Stimulated activated CD4-positive, alpha-beta T cell treated with anti-CD3 and anti-CD28 coated beads, Interleukin-15, amount 100 ng/mL, for 1 hour (primary cell): ENCODE data around the gene TRIP13.
A peak's percentile ranks its signal among the peaks of the same experiment; 100 is the strongest.
"Not testable (repeated sequence)": the region's sequence is repeated elsewhere in the genome, so short reads cannot be mapped to it uniquely, and the experiment has no call there.

Experiments used
- DNase-seq, 2 donors: peaks; one replicate each; pipeline ENCODE4 v3.0.0-alpha.2; 2020; ENCODE audit warnings: low read depth in 1 of 2, low spot score in 1 of 2

The TRIP13 gene

DNA sequence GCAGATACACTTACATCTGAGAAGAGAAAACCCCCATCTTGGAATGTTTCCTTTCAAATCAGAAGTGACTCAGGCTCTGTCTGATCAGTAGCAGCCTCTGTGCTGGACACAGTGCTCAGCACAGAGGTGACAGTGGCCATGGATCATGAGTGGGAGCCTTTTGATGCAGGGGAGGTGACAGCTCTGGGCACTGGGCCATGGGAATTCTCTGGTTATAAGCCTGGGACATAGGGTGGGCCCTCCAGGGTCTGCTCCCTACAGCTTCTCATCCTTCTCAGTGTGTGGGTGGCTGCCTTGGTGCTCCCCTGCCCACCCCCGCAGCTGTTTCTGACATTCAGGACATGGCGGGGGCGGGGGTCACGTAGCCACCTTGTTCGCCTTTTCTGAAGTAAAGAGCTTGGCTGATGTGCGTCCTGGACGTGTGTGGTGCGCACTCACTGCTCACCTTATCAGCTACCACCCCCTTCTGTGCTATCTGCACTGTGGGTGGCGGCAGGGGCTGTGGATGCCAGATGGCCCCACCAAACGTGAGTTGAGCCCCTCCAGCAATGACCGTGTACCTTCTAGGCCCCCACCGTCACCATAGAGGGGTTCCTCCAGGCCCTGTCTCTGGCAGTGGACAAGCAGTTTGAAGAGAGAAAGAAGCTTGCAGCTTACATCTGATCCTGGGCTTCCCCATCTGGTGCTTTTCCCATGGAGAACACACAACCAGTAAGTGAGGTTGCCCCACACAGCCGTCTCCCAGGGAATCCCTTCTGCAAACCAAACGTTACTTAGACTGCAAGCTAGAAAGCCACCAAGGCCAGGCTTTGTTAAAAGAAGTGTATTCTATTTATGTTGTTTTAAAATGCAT lies 24.0 kb downstream of the TRIP13 start:
- no peak for DNase-seq

GRCh38 chr5:918717-919116 lies 26.0 kb downstream of the TRIP13 start:
- not testable (repeated sequence) for DNase-seq

DNA sequence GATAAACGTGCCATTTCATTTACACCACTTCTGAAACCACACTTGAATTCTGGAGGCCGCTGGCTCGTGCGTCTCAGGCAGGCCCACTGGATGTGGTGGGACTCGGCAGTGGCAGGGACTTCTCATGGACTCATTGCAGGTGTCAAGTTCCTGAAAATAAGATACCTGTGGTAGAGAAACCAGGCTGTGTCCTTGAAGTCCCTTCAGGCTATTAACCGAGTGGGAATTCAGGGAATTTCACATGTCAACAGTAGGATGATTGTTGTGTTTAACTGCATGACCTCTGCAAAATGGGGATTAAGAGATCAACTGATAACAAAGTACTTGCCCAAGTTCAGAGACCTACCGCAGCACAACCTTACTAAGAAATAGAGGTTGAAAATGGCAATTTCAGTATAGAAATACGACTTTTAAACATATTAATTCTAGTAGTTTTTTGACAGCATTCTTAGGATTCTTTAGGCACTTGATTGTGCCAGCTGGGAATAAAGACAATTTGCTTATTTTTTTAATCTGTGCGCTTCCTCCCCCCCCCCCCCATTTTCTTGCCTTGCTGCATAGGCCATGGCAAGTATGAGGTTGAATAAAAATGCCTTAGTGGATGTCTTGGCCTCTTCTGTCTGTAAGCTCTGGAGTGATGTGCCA lies 26.8 kb downstream of the TRIP13 start:
- no peak for DNase-seq

GRCh38 chr5:920321-920720 lies 27.6 kb downstream of the TRIP13 start:
- no peak for DNase-seq

DNA sequence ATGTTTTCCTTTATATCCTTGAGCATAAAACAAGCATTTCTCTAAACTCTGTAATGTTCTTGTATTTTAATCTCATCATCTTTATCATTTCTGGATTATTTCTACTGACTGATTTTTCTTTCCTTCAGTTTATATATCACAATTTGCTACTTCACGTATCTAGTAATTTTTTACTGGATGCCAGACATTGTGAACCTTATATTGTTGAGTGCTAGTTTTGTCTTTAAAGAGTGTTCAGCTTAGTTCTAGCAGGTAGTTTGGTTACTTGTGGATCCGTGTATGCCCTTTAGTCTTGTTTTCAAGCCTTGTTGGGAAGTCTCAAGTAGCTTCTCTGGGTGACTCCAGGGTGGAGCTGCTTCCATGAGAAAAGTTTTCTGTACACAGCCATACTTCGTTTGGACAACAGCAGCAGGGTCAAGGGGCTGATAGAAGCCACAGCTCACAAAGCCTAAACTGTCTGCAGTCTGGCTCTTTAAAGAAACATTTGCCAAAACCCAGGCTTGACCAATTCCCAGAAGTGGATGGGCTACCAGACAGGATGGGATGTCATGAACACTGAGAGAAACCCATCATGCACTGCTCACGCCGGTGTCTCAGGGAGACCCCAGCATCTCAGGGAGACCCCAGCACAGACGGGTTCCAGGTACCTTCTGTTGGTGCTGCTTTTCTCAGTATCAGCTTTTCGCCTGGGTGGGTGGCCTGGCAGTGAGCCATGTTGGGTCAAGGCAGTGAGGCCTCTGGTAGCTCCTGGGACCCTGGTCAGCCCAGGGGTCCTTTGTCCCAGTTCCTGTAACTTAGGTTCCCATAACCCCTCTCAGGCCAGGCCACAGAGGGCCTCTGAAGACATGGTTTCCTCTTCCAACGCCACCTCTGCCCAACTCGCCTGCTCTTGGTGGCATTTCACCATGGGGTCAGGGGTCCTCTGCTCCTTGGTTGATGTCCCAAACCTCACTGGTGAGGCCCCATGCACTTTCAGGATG lies 29.1 kb downstream of the TRIP13 start:
- no peak for DNase-seq

DNA sequence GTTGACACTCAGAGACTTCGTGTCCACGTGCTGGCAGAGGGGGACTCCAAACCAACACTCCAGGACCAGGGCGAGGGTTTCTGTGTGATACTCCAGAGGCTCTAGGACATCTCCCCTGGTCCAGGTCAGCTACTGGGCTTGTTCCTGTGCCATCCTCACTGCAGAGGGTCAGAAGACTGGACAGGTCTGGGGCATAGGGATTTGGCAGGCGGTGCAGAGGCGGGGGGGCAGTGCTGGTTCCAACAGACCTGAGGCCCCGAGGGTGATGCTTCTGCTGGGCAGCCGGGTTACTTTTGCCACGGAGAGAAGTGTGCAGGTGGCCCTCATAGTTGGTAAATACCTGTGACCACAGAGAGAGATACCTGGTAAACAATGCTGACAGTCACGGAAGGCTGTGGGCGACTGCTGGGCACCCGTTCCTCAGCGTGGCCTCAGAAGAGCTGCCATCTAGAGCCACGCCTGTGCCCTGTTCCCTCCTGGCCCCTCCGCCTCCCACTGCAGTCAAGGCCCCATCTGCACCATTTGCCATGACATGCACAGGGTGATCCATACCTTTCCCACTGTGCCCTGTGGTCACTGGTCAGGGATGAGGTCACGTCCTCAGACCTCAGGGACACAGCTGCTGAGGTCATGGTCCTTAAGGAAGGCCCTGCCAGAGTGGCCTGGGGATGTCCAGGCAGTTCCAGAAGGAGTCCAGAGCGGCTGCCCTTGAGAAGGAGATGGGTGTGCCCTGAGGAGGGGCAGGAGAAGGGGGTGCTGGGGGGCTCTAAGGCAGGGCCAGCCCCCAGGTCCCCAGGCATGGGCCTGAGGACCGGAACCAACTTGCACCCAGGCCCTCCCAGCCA lies 30.0 kb downstream of the TRIP13 start:
- DNase-seq = no peak

- DNase-seq = peak; percentile 47 to 60
Measured at GRCh38 chr5:923281-923873, 30.7 kb downstream of the TRIP13 start.

DNA sequence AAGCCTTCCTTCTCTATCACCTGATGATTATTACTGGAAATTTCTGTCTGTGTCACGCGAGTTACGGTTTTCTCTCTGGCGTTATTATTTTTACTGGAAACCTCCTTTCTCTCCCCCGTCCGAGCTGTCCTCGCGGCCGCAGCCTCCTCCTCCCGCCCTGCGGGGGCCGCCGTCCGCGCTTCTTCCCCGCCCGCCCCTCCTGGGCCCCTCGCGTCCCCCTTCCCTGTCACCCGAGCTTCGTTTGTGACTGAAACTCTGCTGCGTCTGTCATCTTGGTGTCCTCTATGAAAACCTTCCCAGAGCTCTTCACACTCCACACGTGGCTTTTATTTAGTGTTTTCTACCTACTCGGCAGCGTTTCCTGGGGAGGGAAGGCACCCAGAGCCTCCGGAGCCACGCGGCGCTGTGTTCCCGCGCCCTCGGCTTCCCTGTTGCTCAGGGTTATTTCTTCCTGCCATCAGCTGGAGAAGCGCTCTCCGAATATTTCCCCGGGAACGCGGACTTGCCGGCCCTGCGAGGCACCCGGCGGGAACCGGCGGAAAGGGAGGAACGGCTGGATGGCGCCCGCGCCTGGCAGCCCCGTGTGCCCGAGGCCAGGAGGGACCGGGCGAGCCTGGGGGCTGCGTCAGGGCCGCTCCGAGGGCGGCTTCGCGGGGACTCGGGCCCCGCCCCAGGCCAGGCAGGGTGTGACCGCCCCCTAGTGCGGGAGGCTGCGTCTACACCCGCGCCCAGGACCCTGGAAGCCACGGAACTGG lies 33.9 kb downstream of the TRIP13 start:
- peak in 1 of 2 donors; percentile 14 for DNase-seq

GRCh38 chr5:927172-928015 lies 34.7 kb downstream of the TRIP13 start:
- DNase-seq = no peak

- DNase-seq = not testable (repeated sequence)
Measured at GRCh38 chr5:929182-929581, 36.5 kb downstream of the TRIP13 start.

GRCh38 chr5:929596-929995 lies 36.9 kb downstream of the TRIP13 start:
- no peak for DNase-seq

GRCh38 chr5:930866-931265 lies 38.2 kb downstream of the TRIP13 start:
- DNase-seq = no peak

DNA sequence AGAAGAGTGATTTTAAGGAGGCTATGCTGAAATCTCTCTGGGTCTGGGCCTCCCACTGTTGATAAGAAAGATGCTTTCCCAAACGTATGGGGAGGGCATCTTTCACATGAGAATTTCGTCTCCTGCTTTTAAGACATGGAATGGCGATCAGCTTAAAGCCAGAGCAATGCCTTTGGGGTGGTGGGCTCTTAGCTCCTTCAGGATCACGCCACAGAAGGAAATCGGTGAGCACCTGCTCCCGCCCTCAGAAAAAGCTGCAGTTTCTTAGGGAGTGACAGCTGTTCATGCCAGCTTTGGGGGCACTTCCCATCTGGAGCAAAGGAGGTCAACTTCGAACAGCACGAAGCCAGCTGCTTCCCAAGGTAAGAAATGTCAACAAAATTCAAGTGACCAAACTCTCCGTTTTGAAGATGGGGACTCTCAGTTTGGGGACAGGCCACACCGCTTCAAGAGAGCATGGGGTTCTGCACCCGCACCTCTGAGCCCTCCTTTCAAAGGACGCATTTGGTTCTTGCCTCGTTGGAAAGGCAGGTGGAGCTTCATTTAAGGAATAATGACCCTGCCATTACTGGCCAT lies 39.0 kb downstream of the TRIP13 start:
- DNase-seq = no peak

DNA sequence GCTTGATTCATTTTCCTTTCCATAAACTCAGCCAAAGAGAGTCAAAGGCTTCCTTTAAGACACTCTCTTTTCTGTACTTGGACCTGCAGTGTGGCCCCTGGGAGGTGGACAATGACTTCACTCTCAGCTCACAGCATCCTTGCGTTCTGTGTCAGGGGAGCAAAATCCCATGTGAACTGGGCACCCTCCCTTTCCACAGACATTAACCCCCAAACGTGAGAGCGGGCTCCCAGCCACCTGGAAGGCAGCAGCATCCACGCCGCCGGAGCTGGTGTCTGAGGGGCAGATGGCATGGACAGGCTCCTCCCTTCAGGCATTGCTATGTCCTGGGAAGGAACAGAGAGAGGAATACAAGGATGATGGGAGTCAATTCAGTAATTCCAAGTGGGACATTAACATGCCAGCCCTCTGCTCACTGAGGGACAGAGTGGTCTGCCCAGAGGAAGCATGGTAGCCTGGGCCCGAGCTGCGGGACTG lies 39.5 kb downstream of the TRIP13 start:
- no peak for DNase-seq

DNA sequence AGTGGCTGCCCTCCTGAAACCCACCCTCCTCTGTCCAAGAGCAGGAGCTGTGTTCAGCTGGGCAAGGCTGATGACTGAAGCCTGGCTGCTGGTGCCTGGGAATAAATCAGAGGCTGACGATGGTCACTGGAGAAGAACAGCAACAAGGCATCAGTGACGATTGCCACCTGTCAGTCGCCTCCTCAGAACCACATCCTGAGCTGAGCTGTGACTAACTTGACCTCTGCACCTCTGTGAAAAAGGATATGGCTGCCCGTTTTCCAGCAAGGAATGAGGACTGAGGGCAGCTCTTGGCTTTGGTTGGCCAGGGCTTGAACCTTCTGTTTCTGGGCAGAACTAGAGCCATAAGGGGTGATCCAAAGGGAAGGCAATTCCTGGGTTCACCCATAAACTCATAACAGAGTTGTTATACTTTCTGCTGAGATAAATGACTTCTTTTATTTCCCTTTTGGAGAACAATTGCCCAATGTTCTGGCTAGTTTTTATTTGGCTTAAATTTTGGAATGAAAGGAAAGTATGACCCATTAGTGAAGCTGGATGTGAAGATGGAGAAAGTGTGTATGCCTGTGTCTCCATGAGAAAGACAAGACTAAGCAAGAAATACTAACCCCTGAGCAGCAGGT lies 40.1 kb downstream of the TRIP13 start:
- no peak for DNase-seq

DNA sequence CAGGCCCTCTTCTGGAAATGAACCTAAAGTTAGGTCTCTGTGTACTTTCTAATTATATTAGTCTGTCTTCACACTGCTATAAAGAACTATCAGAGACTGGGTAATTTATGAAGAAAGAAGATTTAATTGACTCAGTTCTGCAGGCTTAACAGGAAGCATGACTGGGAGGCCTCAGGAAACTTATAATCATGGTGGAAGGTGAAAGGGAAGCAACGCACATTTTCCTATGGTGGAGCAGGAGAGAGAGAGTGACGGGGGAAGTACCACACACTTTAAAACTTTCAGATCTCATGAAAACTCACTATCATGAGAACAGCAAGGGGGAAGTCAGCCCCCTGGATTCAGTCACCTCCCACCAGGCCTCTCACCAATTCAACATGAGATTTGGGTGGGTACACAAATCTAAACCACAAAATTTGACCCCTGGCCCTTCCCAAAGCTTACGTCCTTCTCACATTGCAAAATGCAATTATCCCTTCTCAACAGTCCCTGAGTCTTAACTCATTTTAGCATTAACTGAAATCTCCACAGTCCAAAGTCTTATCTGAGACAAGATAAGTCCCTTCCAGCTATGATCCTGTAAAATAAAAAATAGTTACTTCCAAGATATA lies 40.7 kb downstream of the TRIP13 start:
- DNase-seq = no peak

- not testable (repeated sequence) for DNase-seq
Measured at GRCh38 chr5:933951-934350, 41.3 kb downstream of the TRIP13 start.
